ENCODE measurements around the gene MYLK.
"Not testable (repeated sequence)": the region's sequence is repeated elsewhere in the genome, so short reads cannot be mapped to it uniquely, and the experiment has no call there.

- not testable (repeated sequence) for TF ChIP-seq CTCF, POLR2A (IDR thresholded peaks at IDR 0.05)
Observed at GRCh38 chr3:123738522-123738921, 145.6 kb downstream of the MYLK start.
